DMS114 treated with DMSO at 0.1 percent for 48 hours (cell line): Measurements from ENCODE around the gene CACNA1I.

ENCODE experiments used
- DNase-seq: peaks from one replicate; lab custom pipeline; 2025; ENCODE audit not compliant: unreplicated experiment; lab: John Stamatoyannopoulos, UW

Gene CACNA1I

DNA sequence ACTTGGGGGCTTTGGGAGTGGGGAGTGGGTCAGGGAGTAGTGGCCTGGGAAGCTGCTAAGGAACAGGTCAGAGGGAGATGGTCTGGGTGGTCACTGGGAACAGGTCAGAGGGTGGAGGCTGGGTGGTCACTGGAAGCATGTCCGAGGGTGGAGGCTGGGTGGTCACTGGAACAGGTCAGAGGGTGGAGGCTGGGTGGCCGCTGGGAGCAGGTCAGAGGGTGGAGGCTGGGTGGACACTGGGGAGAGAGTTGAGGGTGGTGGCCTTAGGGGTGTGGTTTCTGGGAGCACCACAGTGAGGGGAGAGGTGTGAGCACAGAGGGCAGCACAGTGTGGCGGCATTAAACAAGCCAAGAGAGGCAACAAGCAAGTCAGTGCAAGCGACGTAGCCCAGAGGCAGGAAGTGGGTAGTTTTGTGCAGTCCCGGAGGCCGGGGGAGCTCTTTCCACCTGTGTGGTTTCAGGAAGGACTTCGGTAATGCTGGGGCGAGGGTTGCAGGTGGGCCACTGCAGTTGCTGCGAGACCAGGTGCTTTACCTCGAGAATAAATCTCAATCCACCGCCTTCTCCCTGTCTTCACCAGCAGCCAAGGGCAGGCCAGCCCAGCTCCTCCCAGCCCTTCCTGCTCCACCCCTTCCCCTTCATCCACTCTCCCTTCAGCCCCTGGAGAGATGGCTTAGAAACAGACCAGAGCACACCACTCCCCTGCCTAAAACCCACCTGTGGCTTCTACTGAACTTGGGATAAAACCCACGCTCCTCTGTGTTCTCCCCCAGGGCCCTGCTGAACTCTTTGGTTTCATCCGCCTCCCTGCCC is 3.2 kb upstream of the CACNA1I start:
- DNase-seq = no peak

DNA sequence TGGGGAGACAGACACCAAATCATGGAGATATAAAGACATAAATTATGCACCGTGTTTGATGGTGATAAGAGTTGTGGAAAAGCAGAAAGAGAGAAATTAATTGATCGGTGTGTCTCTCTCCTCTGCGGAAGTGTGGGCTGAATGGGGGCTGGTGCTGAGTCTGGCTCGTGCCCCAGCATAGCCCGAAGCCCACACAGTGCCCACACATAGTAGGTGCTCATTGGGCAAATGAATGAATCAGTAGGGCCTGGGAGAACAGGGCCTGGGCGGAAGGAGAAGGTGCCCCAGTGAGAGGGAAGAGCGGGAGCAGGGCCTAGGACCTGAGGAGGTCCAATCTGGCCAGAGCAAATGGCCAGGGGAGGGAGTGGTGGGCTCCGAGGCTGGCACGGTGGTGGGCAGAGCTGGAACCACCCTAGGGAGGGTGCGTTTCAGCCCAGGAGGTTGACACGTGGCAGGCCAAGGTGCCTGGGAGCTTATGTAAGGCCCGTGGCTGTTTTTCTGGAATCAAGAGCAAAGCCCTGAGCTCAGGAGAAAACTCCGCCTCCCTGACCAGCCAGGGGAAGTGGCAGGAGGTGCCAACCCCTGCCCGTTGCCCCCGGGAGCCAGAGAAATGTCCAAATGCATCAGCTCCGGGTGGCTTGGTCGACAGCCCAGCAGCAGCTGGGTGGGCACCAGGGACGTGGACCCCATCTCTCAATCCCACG is 2.1 kb upstream of the CACNA1I start:
- no peak for DNase-seq

DNA sequence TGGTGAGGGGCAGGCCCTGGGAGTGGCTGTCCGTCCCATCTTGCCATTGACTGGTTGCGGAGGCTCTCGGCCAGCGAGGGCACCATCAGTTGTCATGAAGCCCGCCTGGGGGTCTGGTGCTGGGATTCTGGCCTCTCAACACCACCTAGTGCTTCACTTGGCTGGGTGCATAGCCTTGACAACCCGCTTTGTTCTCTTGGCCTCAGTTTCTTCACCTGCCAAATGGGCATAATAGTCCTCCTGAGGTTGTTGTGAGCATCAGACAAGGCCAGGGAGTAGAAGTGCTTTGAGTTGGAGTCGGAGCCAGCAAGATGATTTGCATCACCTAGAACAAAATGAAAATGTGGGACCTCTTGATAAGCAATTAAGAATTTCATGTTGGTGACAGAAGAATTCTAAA is 1.5 kb upstream of the CACNA1I start:
- no peak for DNase-seq

DNA sequence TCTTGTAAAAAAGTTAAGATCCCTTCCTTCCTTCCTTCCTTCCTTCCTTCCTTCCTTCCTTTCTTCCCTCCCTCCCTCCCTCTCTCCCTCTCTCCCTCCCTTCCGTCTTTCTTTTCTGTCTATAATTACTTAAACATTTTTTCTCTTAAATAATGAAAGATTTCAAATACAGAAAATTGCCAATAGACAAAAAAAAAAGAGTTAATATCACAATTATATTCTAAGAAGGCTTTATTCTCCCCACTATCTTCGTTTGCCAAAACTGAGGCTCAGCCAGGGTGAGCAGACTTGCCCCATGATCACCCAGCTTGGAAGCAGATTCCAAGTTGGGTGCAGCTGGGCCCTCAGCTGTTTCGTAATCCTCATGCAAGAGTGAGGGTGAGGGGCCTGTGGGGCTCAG is 327 bp upstream of the CACNA1I start:
- DNase-seq = no peak

DNA sequence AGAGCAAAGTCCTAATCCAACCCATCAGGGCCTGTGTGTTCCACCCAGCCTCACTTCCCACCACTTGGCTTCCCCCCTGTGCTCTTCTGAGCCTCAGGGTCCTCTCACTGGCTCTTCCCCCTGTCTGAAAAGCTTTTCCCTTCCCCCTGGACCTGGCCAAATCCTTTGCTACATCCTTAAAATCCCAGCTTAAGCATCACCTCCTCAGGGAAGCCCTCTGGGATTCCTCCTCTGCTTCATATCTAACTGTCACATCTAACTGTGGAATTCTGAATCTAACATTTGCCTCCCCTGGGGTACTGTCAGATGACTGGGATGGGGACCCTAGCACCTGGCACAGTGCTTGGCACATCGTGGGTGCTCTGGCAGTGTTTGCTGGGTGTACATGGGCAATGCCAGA is 985 bp downstream of the CACNA1I start:
- no peak for DNase-seq

DNA sequence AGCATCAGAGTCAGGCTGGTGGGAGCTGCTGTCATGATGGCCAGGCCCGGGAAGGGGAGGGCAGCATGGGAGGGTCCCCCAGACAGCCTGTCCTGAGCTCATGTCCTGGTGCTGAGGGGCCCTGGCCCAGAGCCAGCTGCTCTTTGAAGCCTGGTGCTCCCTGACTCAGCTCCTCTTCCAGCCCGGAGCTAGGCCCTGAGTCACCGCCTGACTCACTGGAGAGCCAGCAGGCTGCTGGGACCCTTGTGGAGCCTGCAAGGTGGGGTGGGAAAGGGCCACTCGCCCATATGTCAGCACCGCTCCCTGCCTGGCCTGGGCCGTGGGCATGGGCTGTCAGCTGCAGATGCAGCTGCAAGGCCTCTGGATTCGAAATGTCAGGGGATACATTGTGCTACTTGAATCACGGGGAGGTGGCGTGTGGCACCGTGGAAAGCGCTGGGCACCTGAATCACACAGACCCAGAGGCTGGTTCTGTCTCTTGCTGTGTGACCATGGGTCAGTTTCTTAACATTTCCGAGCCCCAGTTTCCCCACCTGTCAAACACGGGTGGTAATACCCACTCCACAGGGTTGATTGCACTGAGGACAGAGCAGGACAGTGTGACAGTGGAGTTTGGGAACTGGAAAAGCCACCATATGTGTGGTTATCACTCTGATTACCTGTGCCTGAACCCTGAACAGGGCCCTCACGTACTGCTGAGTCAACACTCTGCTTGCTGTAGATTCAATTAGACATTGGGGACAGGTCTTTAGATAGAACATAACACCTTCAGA is 4.4 kb downstream of the CACNA1I start:
- no peak for DNase-seq

DNA sequence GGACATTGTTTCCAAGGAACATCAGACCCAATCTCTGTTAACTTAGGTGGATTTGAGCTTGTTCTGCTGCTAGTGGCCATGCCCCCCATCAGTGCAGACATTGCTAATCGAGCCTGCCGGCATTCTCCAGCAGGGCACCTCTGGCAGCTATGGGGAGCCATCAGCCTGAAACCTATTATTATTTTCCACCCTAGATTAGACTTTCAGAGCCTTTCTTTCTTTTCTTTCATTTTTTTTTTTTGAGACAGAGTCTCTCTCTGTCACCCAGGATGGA is 4.9 kb downstream of the CACNA1I start:
- no peak for DNase-seq

DNA sequence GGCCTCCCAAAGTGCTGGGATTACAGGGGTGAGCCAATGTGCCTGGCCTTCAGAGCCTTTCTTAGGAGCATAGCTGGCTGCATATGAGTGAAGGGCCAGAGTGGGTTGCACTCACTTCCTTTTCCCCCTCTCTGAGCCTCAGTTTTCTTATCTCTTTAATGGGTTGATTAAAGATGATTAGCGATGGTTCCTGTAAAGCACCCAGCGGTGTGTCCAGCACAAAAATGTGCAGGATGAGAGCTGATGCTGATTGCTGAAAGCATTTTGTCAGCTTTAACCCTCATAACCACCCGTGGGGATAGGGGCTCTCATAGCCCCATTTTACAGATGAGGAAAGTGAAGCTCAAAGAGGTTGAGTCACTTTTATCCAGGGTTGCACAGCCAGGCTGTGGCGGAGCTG is 5.5 kb downstream of the CACNA1I start:
- DNase-seq = no peak

DNA sequence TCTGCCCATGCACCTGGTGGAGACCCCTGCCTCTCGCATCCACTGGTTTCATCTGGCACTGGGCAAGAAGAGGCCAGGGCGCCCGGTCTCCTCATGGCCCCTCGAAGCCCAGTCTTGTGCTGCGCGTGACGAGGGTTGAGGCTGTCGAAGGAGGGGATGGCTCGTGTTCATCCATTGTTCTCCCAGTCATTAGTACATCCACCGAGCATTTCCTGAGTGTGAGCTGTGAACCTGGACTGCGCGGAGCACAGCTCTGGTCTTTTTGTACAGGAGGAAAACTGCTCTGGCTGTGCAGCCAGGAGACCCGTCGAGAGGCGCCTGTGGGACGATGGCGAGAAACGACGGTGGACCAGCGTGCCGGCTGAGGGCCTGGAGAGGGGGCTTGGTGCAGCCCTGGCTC is 6.8 kb downstream of the CACNA1I start:
- no peak for DNase-seq

DNA sequence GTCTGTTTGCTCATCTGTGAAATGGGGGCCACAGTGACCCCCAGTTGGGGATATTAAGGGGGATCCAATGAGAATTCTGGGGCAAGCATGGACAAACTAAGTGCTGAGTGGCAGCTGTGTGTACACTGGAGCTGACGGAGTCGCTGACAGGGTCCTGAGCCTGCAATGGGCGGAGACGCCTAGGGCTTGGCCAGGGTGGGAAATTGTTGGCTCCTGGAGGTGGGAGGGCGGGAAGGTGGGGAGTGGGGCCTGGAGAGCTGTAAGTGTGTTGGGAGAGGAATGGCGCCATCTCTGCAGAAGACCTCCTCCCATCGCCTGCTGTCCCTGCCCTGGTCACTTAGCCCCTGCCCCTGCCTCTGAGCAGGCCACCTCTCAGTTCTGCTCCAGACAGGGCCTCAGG is 7.3 kb downstream of the CACNA1I start:
- no peak for DNase-seq

DNA sequence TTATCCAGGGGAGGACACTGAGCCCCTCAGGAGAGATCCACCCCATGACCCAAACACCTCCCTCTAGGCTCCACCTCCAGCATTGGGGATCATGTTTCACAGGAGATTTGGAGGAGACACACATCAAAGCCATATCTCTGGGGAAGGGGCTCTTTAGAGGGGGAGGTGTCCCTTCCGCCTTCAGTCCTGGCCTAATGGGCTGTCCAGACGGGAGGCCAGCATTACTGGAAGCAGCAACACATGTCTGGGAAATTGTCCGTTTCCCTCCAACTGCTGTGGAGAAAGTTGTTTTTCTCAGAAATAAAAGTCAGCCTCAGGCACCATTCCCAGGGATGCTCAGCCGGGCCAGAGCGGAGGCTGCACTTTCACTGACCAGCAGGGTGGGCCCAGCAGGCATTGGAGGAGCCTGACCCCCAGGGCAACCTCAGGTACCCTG is 9.5 kb downstream of the CACNA1I start:
- DNase-seq = no peak

DNA sequence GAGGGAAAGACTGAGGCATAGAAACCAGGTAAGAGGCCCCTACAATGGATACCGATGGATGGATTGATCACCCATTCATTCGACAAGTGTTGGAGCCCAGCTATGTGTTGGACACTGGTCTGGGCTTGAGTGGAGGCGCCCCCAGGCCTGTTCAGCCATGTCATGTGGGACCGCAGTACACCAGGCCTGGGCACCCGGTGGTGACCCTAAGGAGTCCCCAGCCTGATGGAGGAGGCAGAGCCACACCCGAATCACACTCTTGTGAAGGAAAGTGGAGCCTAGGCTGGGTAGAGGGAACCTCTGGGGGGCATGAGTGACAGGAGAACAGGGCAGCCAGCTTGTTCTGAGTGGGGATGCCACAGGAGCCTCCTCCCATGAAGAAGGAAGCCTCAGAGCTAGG is 10.2 kb downstream of the CACNA1I start:
- no peak for DNase-seq

DNA sequence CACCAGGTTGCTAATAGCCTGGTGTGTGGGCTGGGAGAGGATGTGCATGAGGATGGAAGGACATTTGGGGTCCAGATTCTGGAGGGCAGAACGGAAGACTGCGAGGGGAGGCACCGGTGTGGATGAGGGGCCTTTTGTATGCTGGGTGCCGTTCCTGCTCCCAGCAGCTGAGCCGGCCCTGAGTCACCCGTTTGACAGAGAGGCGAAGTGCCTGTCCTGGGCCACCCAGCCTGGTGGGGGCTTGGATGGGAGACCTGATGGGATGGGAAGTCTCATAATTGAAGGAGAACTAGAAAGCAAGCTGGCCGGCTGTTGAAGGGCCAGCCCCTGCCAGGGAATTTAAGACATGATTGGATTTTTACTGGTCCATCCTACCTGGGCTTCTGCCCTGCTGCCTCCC is 10.8 kb downstream of the CACNA1I start:
- DNase-seq = no peak

DNA sequence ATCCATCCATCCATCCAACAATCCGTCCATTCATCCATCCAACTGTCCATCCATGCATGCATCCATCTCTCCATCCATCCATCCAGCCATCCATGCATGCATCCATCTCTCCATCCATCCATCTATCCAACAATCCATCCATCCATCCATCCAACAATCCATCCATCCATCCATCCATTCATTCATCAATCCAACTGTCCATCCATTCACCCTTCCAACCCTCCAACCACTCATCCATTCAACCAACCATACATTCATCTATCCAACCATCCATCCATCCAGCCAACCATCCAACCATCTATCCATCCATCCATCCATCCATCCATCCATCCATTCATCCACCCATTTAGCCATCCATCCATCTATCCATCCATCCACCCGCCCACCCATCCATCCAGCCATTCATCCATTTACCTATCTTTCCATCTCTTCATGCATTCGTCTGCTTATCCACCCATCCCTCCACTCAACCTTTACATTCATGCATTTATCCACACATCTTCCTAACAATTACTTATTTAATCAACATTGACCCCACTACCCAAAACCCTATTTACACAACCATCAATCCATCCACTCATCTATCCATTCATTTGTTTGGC is 12.6 kb downstream of the CACNA1I start:
- no peak for DNase-seq

DNA sequence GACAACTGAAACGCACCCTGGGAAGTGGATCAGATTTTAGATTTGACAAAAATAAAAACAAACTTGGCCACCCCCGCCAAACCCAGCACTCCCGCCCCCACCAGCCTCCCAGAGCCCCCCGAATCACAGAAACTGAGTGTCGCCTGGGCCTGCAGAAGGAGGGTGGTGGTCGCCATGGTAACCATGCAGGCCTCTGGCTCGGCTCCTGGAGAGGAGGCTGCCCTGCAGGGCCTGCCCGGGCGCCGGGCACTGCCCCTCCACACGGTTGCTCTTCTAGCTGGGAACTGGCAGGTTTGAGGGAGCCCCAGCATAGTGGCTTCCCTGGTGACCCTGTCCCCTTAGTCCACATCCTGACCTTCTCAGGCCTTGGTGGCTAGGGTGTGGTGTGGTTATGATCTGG is 19.3 kb downstream of the CACNA1I start:
- no peak for DNase-seq

DNA sequence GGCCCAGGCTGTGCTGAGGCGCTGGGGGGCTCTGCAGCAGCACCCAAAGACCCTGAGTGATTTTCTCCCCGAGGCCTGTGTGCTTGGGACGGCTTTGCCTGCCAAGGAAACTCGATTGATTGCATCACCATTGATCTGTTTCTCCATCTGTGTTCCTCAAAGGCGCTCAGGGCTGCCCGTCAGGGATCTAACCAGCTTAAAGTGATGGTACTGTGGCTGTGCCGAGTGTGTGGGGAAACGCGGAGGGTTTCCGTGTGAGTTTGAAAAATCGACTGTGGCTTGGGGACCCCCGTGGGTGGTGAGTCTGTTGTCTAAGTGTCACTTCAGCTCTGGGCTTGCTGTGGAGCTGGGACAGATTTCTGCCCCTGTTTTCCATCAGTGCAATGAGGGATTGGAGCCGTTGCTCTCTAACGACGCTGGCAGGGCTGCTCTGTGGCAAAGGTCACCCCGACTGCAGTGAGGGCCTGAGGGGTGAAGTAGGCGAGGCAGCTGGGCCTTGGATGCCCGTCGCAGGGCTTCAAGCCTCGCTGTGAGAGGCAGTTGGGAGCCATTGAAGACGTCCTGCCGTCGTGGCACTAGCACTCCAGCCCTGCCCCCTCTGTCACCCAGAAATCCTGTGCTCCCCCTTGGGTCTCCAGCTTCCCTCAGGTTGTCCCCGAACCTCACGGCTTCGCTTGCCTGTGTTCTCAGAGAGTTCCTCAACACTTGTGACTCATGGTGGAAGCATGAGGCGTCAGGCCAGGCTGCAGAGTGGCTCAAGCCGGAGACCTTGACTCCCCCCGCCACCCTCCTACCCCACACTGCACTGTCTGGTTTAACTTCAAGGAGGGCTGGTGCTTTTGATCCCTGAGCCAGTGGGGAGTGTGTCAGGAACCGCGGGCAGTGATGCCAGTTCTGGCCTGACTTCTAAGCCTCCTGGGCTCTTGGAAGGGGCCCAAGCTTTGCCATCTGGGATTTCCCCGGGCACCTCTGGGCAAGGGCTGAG is 21.8 kb downstream of the CACNA1I start:
- no peak for DNase-seq

DNA sequence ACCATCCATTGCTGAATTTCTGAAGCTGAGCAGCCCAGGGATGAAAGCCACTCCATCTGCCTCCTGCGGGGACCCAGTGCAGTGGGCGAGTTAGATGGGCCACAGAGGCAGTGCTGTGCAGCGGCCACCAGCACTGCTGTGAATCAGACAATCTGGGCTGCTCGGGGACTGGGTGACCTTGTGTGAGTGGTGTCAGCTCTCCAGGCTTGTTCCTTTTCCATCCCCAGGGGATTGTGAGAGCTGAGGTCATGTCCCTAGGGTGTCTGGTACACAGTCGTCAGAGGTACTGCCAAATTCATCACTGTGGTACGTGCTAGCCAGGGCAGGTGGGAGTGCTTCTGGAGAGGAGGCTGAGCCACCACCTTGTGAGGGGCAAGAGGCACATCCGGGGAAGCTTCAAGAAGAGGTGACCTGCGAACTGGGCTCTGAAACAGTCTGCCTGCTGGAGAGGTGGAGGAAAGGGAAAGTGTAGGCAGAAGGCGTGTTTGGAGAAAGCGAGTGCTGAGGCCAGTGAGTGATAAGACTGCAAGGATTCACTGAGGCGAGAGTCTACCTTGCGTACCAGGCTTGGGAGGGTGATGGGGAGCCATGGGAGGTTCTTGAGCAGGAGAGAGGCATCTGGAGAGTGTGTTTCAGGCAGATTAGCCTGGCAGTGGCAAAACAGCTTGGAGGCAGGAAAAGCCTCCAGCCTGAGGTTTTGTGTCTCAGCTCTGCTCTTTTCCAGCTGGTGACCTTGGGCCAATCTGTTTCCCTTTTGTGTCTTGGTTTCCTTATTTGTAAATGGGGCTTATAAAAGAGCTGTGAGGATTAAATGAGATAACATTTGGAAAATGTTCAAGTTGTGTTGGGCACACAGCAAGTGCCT is 22.7 kb downstream of the CACNA1I start:
- no peak for DNase-seq

DNA sequence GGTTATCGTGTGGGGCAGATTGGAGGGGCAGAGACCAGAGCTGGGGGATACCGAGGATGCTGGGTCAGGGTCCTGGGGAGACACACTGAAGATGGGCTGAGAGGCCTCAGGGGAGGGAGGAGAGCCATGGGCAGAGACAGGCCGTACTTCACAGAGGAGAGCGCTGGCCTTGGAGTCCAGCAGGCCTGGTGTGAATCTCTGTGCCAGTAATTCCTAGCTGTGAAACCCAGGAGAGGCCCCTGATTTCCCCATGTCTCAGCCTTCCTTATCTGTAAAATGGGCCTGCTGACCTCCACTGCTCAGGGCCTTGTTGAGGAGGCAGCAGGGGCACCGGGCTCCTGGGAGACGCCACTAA is 23.4 kb downstream of the CACNA1I start:
- no peak for DNase-seq

DNA sequence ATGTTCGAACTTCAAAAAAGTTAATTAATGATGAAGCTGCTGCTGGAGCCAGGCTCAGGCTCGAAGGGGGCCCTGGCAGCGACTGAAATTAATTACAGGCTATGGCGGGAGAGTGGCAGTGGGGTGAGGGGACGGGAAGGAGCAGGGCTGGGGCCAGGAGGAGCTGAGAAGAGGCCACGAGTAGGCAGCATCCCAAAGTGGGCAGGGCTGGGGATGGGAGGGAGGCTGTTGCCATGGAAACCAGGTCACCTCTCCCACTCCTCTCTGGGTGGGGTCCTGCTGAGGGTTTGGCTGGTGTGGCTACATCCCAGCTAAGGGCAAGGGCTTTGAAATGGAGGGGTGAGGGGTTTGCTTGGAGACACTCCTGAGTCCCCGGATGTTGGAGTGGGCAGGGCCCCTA is 23.9 kb downstream of the CACNA1I start:
- no peak for DNase-seq
